Activated effector memory CD4-positive, alpha-beta T cell treated with Interleukin-2 at 50 U/mL for 16 hours (primary cell): Measurements from ENCODE around the gene AMBP.
"Not testable (repeated sequence)": the region's sequence is repeated elsewhere in the genome, so short reads cannot be mapped to it uniquely, and the experiment has no call there.

Experiments used
- DNase-seq: peaks from one replicate; pipeline ENCODE4 v3.0.0-alpha.2; 2020

The AMBP gene

GRCh38 chr9:114090798-114091197 is 12.7 kb upstream of the AMBP start:
- no peak for DNase-seq

- no peak for DNase-seq
Measured at GRCh38 chr9:114089206-114089840, 11.2 kb upstream of the AMBP start.

GRCh38 chr9:114088571-114089170 is 10.6 kb upstream of the AMBP start:
- DNase-seq, result no peak

- DNase-seq, result no peak
Measured at GRCh38 chr9:114087721-114088120, 9.6 kb upstream of the AMBP start.

- DNase-seq, result no peak
Measured at GRCh38 chr9:114086607-114087006, 8.5 kb upstream of the AMBP start.

GRCh38 chr9:114086009-114086408 is 7.9 kb upstream of the AMBP start:
- DNase-seq, result no peak

GRCh38 chr9:114085387-114085789 is 7.3 kb upstream of the AMBP start:
- no peak for DNase-seq

GRCh38 chr9:114084282-114085073 is 6.4 kb upstream of the AMBP start:
- no peak for DNase-seq

GRCh38 chr9:114083666-114084065 is 5.6 kb upstream of the AMBP start:
- no peak for DNase-seq

GRCh38 chr9:114082763-114083412 is 4.8 kb upstream of the AMBP start:
- not testable (repeated sequence) for DNase-seq

- DNase-seq, result peak; percentile 54
Measured at GRCh38 chr9:114082017-114082762, 4.1 kb upstream of the AMBP start.

GRCh38 chr9:114081441-114082016 is 3.4 kb upstream of the AMBP start:
- DNase-seq, result no peak

GRCh38 chr9:114080773-114081440 is 2.8 kb upstream of the AMBP start:
- DNase-seq, result no peak

GRCh38 chr9:114080195-114080772 is 2.2 kb upstream of the AMBP start:
- DNase-seq, result no peak

- no peak for DNase-seq
Measured at GRCh38 chr9:114078781-114079156, 669 bp upstream of the AMBP start.

GRCh38 chr9:114077162-114077837 is 800 bp downstream of the AMBP start:
- no peak for DNase-seq

- no peak for DNase-seq
Measured at GRCh38 chr9:114076237-114077161, 1.6 kb downstream of the AMBP start.

GRCh38 chr9:114075602-114076001 is 2.5 kb downstream of the AMBP start:
- no peak for DNase-seq

GRCh38 chr9:114072184-114073140 is 5.6 kb downstream of the AMBP start:
- DNase-seq, result no peak
